Hypothalamus (tissue), 51 donors: ENCODE data around the gene CTCF.

Source experiments
- DNase-seq, 51 donors: peaks; one replicate each; lab custom pipeline; 2025; lab: John Stamatoyannopoulos, UW

CTCF gene

GRCh38 chr16:67661886-67662652 is 99.7 kb downstream of the CTCF start:
- DNase-seq = no peak

- DNase-seq = no peak
Observed at GRCh38 chr16:67662653-67663010, 100.3 kb downstream of the CTCF start.

GRCh38 chr16:67663151-67663876 is 101.0 kb downstream of the CTCF start:
- DNase-seq = peak in 8 of 51 donors; percentile 7 to 28 (median 16)

- DNase-seq = no peak
Observed at GRCh38 chr16:67663877-67664222, 101.5 kb downstream of the CTCF start.

- no peak for DNase-seq
Observed at GRCh38 chr16:67664258-67664657, 101.9 kb downstream of the CTCF start.

GRCh38 chr16:67664871-67665270 is 102.5 kb downstream of the CTCF start:
- DNase-seq = no peak

GRCh38 chr16:67665598-67665997 is 103.3 kb downstream of the CTCF start:
- DNase-seq = no peak

GRCh38 chr16:67666032-67666551 is 103.8 kb downstream of the CTCF start:
- peak in 3 of 51 donors; percentile 17 to 26 (median 18) for DNase-seq

- DNase-seq = peak in 49 of 51 donors; percentile 5 to 87 (median 73)
Observed at GRCh38 chr16:67666559-67667452, 104.5 kb downstream of the CTCF start, which contains the start of the genes C16orf86 and ENKD1. Gene C16orf86 (plus strand): TSS chr16:67666814. CDS start chr16:67666971, 157 bp downstream. Gene ENKD1 (minus strand): TSS chr16:67666750. CDS start chr16:67666442, 308 bp downstream.

- no peak for DNase-seq
Observed at GRCh38 chr16:67667453-67667816, 105.1 kb downstream of the CTCF start.

GRCh38 chr16:67667817-67668494 is 105.6 kb downstream of the CTCF start:
- DNase-seq = peak in 50 of 51 donors; percentile 11 to 93 (median 75)

GRCh38 chr16:67668495-67669157 is 106.3 kb downstream of the CTCF start:
- no peak for DNase-seq

GRCh38 chr16:67669499-67670101 is 107.3 kb downstream of the CTCF start:
- no peak for DNase-seq

GRCh38 chr16:67672306-67672705 is 110.0 kb downstream of the CTCF start:
- DNase-seq = no peak

GRCh38 chr16:67672739-67673662 is 110.7 kb downstream of the CTCF start:
- DNase-seq = peak in 33 of 51 donors; percentile 9 to 72 (median 38)

GRCh38 chr16:67673712-67674580 is 111.6 kb downstream of the CTCF start:
- DNase-seq = peak in 18 of 51 donors; percentile 10 to 43 (median 26)
